Measurements from ENCODE around the gene TSSC4. TPM values are rescaled to one million over a fixed set of nuclear protein-coding genes. Genes with fewer than 3 reads are reported as not detected.

TSSC4 gene
- total RNA-seq, 1 experiment from 2014 or later, result 47.1 TPM

DNA sequence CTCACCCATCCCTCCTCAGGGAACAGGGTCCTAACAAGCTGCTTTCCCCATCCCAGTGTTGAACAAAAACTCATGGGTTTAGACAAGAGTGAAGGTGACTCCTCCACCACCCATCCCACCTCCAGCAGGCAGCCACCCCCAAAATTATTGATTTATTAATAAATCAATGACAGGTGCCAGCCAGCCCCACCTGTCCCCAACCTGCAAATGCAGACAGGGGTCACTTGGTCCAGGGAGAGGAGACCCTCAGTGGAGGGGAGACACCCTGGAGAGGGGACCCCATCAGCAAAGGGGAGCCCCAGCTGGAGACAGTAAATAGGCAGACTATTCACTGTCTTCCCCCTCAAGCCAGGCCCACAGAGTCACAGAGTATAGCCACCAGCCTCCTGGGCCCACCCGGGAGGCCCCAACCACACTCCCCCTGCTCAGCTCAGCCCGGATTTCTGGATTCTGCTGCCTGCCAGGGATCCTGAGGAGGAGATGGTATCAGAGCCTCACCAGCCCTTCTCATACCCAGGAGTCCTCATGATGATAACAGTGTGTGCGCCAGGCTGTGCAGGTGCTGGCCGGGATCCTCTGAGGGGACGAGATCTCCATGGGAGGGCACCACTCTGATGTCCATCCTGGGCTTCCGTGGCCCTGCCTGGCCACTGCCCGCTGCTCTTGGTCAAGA lies 32.2 kb upstream of the TSSC4 start:
- no peak; the same call in 1 of the 2 replicates for ATAC-seq
- no peak for DNase-seq (ENCODE audit: low read depth, low spot score)
- Histone ChIP-seq H3K4me3 (replicated peaks in 1 of 2; ENCODE audit: low read depth in 1 of 2, low read length in 2 of 2) (no peak overlapping the region), H3K36me3 (ENCODE audit: control insufficient read depth in 1 of 2, insufficient read depth in 2 of 2, low read length in 2 of 2) (no peaks in the 10 kb centered on the region), H3K9ac (ENCODE audit: low read length) (no peak overlapping the region), H3K79me2 (ENCODE audit: insufficient read depth, low read length) (no peaks in the 10 kb centered on the region), H3K9me2 (ENCODE audit: insufficient read depth) (no peaks in the 10 kb centered on the region), H4K20me1 (ENCODE audit: insufficient read depth) (no peaks in the 10 kb centered on the region), H3K27me3 (ENCODE audit: insufficient read depth, low read length) (0 out of 2 replicates have a peak, but pooled peaks cover 5% of the 10 kb centered on the region), H3K4me1 (ENCODE audit: control insufficient read depth in 1 of 2, insufficient read depth in 2 of 2, low read length in 2 of 2) (no peaks in the 10 kb centered on the region), H3K4me2 (ENCODE audit: low read length) (no peak overlapping the region), H3K9me3 (ENCODE audit: control insufficient read depth in 1 of 2, insufficient read depth in 1 of 2, low read depth in 1 of 2, low read length in 2 of 2) (no peaks in the 10 kb centered on the region), H3K27ac (ENCODE audit: low read depth, low read length) (no peak overlapping the region), H2AFZ (ENCODE audit: low read depth, low read length, poor library complexity, severe bottlenecking) (no peak overlapping the region)
- BruUV-seq (replicated peaks), result no TSS peak
- POLR2A ChIA-PET, result interaction anchor here (2.8 kb wide), 1 partner anchor 9 kb away, joined by 14 read pairs; the partner anchor contains the start of gene CD81
- CTCF ChIA-PET, result no interaction called here
- intact Hi-C loops (cut with micrococcal nuclease), result no loop called here
- no peak for TF ChIP-seq TCF7L2 (IDR thresholded peaks at IDR 0.05; ENCODE audit: borderline replicate concordance, extremely low read depth, insufficient read depth, insufficient read length)
- TF ChIP-seq EGR1 (IDR thresholded peaks at IDR 0.05; ENCODE audit: low read depth), result no peak
- TF ChIP-seq, protein P1, sequence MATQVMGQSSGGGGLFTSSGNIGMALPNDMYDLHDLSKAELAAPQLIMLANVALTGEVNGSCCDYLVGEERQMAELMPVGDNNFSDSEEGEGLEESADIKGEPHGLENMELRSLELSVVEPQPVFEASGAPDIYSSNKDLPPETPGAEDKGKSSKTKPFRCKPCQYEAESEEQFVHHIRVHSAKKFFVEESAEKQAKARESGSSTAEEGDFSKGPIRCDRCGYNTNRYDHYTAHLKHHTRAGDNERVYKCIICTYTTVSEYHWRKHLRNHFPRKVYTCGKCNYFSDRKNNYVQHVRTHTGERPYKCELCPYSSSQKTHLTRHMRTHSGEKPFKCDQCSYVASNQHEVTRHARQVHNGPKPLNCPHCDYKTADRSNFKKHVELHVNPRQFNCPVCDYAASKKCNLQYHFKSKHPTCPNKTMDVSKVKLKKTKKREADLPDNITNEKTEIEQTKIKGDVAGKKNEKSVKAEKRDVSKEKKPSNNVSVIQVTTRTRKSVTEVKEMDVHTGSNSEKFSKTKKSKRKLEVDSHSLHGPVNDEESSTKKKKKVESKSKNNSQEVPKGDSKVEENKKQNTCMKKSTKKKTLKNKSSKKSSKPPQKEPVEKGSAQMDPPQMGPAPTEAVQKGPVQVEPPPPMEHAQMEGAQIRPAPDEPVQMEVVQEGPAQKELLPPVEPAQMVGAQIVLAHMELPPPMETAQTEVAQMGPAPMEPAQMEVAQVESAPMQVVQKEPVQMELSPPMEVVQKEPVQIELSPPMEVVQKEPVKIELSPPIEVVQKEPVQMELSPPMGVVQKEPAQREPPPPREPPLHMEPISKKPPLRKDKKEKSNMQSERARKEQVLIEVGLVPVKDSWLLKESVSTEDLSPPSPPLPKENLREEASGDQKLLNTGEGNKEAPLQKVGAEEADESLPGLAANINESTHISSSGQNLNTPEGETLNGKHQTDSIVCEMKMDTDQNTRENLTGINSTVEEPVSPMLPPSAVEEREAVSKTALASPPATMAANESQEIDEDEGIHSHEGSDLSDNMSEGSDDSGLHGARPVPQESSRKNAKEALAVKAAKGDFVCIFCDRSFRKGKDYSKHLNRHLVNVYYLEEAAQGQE (IDR thresholded peaks at IDR 0.05; ENCODE audit: low read depth), result no peak
- no peak for TF ChIP-seq ZNF274 (IDR thresholded peaks at IDR 0.05; ENCODE audit: low read depth, low read length)
- TF ChIP-seq SP1 (IDR thresholded peaks at IDR 0.05; ENCODE audit: low read depth), result no peak
- no peak for TF ChIP-seq FOSL1 (IDR thresholded peaks at IDR 0.05; ENCODE audit: low read depth)
- TF ChIP-seq, protein P2, sequence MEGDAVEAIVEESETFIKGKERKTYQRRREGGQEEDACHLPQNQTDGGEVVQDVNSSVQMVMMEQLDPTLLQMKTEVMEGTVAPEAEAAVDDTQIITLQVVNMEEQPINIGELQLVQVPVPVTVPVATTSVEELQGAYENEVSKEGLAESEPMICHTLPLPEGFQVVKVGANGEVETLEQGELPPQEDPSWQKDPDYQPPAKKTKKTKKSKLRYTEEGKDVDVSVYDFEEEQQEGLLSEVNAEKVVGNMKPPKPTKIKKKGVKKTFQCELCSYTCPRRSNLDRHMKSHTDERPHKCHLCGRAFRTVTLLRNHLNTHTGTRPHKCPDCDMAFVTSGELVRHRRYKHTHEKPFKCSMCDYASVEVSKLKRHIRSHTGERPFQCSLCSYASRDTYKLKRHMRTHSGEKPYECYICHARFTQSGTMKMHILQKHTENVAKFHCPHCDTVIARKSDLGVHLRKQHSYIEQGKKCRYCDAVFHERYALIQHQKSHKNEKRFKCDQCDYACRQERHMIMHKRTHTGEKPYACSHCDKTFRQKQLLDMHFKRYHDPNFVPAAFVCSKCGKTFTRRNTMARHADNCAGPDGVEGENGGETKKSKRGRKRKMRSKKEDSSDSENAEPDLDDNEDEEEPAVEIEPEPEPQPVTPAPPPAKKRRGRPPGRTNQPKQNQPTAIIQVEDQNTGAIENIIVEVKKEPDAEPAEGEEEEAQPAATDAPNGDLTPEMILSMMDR (IDR thresholded peaks at IDR 0.05 in 2 of 3, conservative IDR thresholded peaks at IDR 0.05 in 1 of 3; ENCODE audit: borderline replicate concordance in 1 of 3, insufficient read depth in 1 of 3, low read depth in 2 of 3, low read length in 2 of 3), result no peak
- no peak for TF ChIP-seq EZH2 (IDR thresholded peaks at IDR 0.05)
- TF ChIP-seq SIN3A (IDR thresholded peaks at IDR 0.05; ENCODE audit: low read depth), result no peak
- TF ChIP-seq EZH2phosphoT487 (IDR thresholded peaks at IDR 0.05; ENCODE audit: borderline replicate concordance), result no peak
- TF ChIP-seq YY1 (IDR thresholded peaks at IDR 0.05; ENCODE audit: extremely low read depth, insufficient replicate concordance, low read depth, low read length), result no peak
- no peak for TF ChIP-seq CEBPB (IDR thresholded peaks at IDR 0.05; ENCODE audit: low read depth)
- TF ChIP-seq ATF3 (IDR thresholded peaks at IDR 0.05), result no peak
- no peak for TF ChIP-seq RAD21 (IDR thresholded peaks at IDR 0.05; ENCODE audit: low read depth)
- no peak for TF ChIP-seq ELF1 (IDR thresholded peaks at IDR 0.05; ENCODE audit: borderline replicate concordance, low read depth)
- TF ChIP-seq MAX (IDR thresholded peaks at IDR 0.05), result no peak
- RAD21 ChIA-PET (ENCODE audit: low non-redundant PET in 1 of 2, low total read pairs in 2 of 2, uncharacterized antibody in 2 of 2, unreplicated experiment in 2 of 2), result no interaction called here

Data from HCT116 (cell line).